OCI-LY1 (cell line): ENCODE data around the gene FAM185A.
"Not testable (repeated sequence)": the region's sequence is repeated elsewhere in the genome, so short reads cannot be mapped to it uniquely, and the experiment has no call there.

Experiments used
- EZH2 ChIP-seq: fragments of 200-600 bp; sonication (generic), shearing (Covaris generic); IDR thresholded peaks from 2 replicates; pipeline ENCODE4 v1.8.0; 2017; ENCODE audit warnings: borderline replicate concordance, mixed run types, mild to moderate bottlenecking, antibody characterized with exemption, low read length, moderate library complexity, mixed read lengths
- TF ChIP-seq, protein P1 (sequence below): fragments of 200-600 bp; sonication (generic), shearing (Covaris generic); IDR thresholded peaks from 2 replicates; pipeline ENCODE4 v1.5.1; 2017; ENCODE audit warnings: mild to moderate bottlenecking, antibody characterized with exemption, low read length, moderate library complexity, mixed read lengths

DNA sequence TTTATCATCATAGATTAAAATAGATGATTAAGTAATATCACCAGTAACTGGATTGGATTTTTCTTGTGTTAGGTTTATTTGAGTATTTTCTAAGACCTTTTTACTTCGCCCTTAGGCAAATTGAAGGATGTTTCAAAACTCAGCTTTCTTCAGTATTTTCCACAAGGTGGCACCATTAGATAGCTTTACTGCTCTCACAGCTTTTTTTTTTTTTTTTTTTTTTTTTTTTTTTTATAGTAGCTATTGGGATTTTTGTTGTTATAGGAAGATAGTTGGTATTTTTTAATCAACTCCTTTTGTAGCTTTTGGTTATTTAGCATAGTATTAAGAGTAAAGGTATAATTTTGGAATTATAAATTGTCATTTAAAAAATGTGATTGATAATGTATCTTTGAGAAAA, 9.4 kb downstream of the FAM185A start:
- TF ChIP-seq, protein P1, sequence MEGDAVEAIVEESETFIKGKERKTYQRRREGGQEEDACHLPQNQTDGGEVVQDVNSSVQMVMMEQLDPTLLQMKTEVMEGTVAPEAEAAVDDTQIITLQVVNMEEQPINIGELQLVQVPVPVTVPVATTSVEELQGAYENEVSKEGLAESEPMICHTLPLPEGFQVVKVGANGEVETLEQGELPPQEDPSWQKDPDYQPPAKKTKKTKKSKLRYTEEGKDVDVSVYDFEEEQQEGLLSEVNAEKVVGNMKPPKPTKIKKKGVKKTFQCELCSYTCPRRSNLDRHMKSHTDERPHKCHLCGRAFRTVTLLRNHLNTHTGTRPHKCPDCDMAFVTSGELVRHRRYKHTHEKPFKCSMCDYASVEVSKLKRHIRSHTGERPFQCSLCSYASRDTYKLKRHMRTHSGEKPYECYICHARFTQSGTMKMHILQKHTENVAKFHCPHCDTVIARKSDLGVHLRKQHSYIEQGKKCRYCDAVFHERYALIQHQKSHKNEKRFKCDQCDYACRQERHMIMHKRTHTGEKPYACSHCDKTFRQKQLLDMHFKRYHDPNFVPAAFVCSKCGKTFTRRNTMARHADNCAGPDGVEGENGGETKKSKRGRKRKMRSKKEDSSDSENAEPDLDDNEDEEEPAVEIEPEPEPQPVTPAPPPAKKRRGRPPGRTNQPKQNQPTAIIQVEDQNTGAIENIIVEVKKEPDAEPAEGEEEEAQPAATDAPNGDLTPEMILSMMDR = peak; percentile 10; the same call in 1 of the 2 replicates
- not testable (repeated sequence) for TF ChIP-seq EZH2
